Tongue (tissue), 2 donors: ENCODE measurements around the gene SPATA25. TPM values are rescaled to one million over a fixed set of nuclear protein-coding genes. Genes with fewer than 3 reads are reported as not detected.
A peak's percentile ranks its signal among the peaks of the same experiment; 100 is the strongest.
"Not testable (repeated sequence)": the region's sequence is repeated elsewhere in the genome, so short reads cannot be mapped to it uniquely, and the experiment has no call there.

Source experiments
- DNase-seq: peaks from one replicate; pipeline ENCODE4 v3.0.0-alpha.2; 2015
- total RNA-seq: library from RNA; depleted of rRNA; stranded (reverse); fragments of >200 nt; gene quantifications from one replicate; pipeline ENCODE4 v1.2.3, GENCODE V29; 2014

The SPATA25 gene, protein sequence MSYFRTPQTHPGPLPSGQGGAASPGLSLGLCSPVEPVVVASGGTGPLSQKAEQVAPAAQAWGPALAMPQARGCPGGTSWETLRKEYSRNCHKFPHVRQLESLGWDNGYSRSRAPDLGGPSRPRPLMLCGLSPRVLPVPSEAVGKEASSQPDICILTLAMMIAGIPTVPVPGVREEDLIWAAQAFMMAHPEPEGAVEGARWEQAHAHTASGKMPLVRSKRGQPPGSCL
- total RNA-seq, result 6.4 TPM

- DNase-seq, result no peak
Measured at GRCh38 chr20:45887346-45887715, at the start of gene SPATA25. Gene SPATA25, minus strand, starts transcription at chr20:45887622. Its CDS starts 32 bp downstream, at chr20:45887590.

DNA sequence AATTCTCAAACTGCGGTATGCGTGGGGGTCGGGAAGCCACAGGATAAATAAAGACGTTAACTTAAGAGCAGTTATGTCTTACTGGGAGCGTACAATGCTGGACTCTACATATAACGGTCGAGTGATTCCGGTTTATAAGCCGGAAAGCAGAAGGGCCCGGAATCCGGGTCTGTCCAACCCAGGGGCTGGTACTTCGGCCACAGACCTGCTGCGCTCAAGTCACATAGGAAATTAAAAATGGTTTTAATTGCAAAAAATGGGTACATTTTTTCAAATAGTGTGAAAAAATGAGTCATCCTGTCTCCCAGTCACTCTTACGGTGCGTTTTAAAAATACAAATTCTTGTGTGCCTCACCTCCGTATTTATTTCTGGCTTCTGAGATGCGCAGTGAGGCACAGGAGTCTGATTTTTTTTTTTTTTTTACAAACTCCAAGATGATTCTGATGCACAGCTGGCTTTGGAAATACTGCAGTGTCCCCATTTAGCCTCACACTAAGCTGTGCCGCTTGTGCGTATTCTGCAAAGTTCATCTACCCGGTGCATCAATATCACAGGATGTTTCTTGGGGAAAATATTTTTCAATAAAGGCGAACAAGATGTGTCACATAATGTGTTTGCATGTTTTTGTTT is 48.1 kb upstream of the SPATA25 start:
- DNase-seq, result no peak

GRCh38 chr20:45934586-45935415 is 47.4 kb upstream of the SPATA25 start, which contains the start of gene PCIF1:
Gene PCIF1, plus strand, starts transcription at chr20:45934683. Its CDS starts 4,317 bp downstream, at chr20:45939000.
- DNase-seq, result peak; percentile 99

DNA sequence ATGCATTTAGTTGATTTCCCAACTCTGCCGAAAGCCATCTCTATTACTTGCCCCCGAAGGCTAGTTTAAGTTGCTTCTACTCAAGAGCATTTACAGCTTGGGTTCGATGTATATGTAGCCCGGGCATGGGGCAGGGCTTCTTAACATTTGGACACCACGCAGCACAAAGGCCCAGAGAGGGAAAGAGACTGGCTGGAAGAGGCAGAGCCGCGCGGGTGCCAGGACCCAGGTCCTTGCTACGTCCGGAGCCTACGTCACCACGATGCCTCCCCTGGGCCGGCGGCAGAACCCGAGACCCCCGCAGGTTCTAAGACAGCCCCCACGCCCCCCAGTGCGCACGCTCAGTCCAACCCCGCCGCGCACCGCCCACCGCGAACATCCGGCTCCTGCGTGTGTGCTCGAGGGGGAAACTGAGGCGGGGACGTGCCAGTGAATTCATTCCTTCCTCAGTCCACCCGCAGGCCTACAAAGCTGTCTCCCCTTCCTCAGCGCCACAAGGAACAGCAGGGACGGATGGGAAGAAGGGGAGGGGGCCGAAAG is 46.7 kb upstream of the SPATA25 start:
- peak; percentile 86 for DNase-seq

DNA sequence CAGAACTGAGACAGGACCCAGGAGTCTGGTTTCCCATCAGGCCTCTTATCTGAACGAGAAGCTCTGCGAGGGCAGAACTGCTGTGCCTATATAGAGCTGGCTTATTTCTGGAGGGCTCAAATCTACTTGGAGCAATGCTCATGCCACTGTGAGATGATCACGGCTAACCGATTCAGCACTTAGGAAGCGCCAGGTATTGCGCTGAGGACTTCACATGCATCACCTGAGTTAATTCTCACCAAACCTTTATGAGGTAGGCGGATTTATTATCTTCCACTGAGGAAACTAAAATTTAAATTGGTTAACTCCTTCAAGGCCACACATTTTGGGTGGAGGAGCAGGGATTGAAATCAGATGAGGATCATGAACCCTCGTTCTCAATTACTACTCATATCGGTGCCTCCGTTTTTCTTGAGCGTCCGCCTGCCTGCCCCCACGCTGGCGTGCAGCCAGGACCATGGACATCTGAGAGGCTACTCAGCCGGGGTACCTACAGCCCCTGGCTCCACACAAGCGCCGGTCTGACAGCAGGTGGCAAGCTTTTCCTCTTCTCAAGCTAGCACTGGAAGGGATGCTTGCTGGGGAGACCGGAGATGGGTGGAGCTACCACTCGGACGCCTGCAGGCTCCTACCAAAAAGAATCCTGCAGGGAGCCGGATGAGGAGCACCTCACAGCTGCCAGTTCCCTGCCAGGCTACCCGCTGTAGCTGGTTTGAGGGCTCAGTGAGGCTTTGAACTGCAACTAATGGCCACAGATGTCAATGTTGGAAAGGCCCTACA is 46.0 kb upstream of the SPATA25 start:
- peak; percentile 77 for DNase-seq

DNA sequence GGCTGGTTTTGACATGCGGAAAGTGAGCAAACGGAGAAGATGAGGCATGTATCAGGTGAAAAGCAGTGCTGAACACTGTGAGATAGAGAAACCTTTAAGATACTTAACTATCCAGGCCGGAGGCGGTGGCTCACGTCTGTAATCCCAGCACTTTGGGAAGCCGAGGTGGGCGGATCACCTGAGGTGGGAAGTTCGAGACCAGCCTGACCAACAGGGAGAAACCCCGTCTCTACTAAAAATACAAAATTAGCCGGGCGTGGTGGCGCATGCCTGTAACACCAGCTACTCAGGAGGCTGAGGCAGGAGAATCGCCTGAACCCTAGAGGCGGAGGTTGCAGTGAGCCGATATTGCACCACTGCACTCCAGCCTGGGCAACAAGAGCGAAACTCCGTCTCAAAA is 44.3 kb upstream of the SPATA25 start:
- DNase-seq, result not testable (repeated sequence)

DNA sequence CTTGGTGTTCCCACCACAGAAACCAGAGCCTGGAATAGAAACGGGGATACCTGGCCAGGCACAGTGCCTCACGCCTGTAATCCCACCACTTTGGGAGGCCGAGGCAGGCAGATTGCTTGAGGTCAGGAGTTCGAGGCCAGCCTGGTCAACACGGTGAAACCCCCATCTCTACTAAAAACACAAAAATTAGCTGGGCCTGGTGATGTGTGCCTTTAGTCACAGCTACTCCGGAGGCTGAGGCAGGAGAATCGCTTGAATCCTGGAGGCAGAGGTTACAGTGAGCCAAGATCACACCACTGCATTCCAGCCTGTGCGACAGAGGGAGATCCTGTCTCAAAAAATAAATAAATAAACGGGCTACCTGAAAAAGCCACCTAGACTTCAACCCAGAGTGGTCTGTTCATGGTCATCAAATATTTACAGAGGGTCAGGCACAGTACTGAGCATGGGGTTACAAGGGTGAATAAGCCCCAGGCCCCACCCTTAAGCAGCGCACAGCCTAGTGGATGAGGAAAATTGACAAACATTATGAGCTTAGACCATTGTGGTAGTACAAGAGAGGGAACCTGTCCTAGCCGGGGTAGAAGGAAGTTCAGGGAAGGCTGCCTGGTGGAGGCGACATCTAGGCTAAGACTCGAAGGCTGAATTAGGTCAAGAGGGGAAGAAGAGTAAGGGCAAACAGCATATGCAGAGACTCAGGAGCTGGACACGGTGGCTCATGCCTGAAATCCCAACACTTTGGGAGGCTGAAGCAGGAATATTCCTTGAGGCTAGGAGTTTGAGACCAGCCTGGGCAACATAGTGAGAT is 39.9 kb upstream of the SPATA25 start:
- DNase-seq, result no peak

- no peak for DNase-seq
Measured at GRCh38 chr20:45926731-45927070, 39.3 kb upstream of the SPATA25 start.

- no peak for DNase-seq
Measured at GRCh38 chr20:45925821-45926506, 38.5 kb upstream of the SPATA25 start.

GRCh38 chr20:45924391-45925261 is 37.2 kb upstream of the SPATA25 start:
- DNase-seq, result peak; percentile 69

GRCh38 chr20:45921337-45922189 is 34.1 kb upstream of the SPATA25 start:
- no peak for DNase-seq

DNA sequence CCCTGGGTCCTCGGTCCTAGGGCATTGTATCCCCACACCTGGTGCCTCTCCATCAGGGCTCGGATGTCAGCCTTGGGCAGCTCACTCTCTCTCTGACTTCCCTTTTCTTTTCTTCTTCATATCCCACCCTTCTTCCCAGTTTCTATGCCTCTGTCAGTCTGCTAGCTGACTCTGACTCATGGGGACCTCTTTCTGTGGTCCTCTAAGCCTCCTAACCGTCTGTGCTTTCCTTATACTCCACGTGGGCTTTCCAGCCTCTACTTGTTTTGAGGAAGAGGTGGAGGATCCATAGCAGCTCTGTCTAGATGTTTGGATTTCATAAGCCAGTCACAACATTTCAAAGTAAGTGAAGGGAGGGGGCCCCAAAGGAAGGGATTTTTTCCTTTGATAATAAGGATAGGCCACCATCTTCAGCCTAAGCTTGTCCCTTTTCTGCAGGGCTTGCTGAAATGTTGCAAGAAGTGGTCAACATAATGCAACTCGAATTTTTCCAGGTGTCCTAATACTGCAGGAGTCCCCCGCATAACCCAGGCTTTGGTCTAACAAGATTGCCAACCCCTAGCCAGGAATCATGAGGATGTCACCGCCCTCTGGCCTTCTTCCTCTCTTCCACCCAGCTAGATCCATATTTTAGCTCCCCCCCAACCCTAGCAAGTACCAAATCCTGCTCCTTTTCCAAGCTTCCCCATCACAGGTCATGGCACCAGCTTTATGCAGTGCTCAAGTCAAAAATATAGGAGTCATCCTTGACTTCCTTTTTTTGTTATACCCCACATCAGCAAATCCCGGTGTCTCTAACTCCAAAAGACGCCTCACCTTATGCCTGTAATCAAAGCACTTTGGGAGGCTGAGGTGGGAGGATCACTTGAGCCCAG is 33.3 kb upstream of the SPATA25 start:
- no peak for DNase-seq

DNA sequence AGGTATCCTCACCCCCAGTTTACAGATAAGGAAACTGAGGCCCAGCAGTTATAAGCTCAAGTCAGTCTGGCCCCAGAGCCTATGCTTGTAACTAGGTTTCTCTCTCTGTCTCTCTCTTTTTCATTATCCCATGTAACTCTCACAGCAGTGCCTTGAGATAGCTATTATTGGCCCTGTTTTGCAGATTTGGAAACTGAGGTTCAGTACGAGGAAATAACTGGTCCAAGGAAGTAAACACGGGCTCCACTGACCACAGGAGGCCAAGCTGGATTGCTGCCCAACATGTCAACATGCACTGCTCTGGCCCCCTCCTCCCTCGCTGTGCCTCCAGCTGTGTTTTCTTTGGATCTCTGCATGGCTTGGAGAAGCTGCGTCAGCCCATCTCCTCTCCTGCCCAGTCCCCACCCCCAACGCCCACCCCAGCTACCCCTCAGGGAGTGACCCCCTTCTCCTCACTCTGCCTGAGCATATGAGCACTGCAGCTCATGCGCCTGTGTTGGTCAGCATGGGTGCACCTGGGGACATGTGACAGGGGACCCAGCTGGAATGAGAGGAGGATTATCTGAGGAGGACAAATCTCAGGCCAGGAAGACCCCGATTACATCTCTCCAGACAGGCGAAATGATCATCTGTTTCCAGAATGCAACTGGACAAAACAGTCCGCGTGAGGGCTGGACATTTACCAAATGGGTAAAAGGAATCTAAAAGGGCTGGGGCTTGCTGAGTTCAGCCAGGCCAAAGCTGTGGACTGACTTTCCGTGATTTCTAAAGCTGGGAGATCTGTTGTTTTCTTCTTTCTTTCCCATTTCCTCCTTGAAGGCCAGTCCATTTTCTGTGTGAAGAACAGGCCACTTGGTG is 32.3 kb upstream of the SPATA25 start:
- DNase-seq, result peak; percentile 76

DNA sequence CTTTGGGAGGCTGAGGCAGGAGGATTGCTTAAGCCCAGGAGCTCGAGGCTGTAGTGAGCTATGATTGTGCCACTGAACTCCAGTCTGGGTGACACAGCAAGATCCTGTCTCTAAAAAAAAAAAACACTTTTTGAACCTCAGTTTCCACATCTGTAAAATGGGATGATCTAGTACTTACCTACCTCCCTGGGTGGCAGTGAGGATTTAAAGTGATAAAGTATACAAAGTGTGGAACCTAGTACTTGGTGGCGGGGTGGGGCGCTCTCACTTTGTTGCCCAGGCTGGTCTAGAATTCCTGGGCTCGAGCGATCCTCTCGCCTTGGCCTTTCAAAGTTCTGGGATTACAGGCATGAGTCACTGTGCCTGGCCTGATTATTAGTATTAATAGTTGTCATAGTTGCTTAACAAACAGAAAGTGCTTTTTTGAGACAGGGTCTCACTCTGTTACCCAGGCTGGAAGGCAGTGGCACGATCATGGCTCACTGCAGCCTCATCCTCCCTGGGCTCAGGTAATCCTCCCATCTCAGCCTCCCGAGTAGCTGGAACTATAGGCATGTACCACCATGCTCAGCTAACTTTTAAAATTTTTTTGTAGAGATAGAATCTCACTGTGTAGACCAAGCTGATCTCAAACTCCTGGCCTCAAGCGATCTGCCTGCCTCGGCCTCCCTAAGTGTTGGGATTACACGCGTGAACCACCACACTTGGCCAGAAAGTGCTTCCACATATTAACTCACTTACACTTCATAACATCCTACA is 31.5 kb upstream of the SPATA25 start:
- no peak for DNase-seq

GRCh38 chr20:45918182-45918737 is 30.8 kb upstream of the SPATA25 start:
- peak; percentile 27 for DNase-seq

- peak; percentile 85 for DNase-seq
Measured at GRCh38 chr20:45917790-45918141, 30.3 kb upstream of the SPATA25 start.
